Hair follicle dermal papilla cell (primary cell): ENCODE data around the gene UBE2J2. TPM values are rescaled to one million over a fixed set of nuclear protein-coding genes. Genes with fewer than 3 reads are reported as not detected.

Experiments used
- small RNA-seq: library from RNA; depleted of rRNA; stranded (forward); fragments of <200 nt; gene quantifications from one replicate; pipeline ENCODE3, GENCODE V24; 2012
- total RNA-seq: library from RNA; depleted of rRNA; stranded (reverse); fragments of >200 nt; gene quantifications from 2 replicates; pipeline ENCODE4 v1.2.3, GENCODE V29; 2012

Gene UBE2J2
- 41.2 and 44.0 TPM in 2 replicates for total RNA-seq

DNA sequence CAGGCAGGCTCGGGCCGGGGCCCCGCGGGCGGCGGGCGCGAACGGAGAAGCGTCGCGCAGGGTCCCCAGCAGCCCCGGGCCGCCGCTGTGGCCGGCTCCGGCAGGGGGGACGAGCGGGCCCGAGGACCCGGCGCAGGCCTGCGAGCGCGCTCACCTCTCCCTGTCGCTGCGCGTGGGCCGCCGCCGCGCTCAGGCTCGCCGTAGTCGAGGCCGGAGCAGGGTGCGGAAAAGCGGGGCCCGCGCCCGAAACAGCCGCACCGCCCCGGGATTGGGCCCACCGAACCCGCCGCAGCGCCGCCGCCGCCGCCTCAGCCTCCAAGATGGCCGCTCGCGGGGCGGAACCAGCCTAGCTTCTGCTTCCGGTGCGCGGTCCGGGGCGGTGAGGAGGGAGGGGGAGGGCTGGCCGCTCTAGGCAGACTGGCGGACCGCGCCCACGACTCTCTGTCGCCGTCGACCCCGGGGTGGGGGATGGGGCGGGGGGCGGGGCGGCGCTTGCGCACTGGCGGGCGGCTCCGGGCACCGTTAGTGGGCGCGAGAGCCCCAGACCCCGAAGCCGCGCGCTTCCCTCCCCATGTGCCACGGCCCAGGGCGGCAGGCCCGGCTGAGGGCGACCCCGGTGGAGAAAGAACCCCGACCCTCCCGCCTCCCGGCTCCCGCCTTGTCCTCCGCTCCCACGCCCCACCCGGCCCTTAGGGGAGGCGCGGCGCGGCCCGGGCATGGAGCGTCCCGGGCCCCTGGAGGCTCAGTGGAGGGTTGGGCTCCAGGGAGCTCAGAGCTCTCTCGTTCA, at the start of gene UBE2J2:
UBE2J2 (minus strand) TSS at position 343 of the 787 bp plus-strand sequence. CDS start 5,862 bp downstream, outside the sequence.

GRCh38 chr1:1307923-1308755, 34.5 kb upstream of the UBE2J2 start, which contains the start of the genes ACAP3 and PUSL1:
ACAP3 (minus strand) TSS chr1:1307930; CDS start chr1:1307815, 115 bp downstream.
PUSL1 (plus strand) TSS chr1:1308597; CDS start chr1:1308644, 47 bp downstream.

DNA sequence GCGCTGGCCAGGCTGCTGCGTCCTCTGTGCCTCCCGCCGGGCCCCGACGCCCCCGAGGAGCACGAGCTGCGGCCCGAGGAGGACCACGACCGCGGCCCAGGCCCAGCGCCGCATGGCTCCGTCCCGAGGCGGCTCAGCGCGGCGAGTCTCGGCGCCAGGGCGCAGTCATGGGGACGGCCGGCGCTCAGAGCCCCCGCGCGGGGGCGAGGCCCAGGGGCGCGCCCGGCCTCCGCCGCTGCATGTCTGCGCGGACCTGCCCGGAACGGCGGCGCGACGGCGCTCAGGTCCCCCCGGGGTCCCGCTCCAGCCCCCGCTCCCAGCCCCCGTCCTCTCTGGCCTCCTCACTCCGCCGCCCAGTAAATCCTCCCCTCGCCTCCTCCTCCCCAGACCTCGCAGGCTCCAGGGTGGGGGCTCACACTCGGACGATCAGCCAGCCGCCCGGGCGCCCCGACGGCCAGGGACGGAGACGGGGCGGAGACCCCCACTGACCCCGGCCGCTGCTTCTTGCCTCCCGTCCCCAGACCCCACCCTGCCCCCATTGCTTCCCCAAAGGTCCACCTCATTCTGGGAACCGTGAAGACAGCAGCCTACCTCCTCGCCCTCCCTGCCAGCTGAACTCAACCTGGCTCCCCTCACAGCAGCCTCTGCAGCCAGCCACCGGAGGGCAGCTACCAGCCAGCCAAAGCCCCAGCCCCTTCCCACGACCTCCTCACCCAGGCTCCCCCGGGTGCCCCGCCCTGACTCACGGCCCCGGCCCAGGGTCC, 26.9 kb downstream of the UBE2J2 start, which contains the start of gene C1QTNF12:
C1QTNF12 (minus strand) TSS at position 146 of the 764 bp plus-strand sequence; CDS start at position 114, 32 bp downstream.

DNA sequence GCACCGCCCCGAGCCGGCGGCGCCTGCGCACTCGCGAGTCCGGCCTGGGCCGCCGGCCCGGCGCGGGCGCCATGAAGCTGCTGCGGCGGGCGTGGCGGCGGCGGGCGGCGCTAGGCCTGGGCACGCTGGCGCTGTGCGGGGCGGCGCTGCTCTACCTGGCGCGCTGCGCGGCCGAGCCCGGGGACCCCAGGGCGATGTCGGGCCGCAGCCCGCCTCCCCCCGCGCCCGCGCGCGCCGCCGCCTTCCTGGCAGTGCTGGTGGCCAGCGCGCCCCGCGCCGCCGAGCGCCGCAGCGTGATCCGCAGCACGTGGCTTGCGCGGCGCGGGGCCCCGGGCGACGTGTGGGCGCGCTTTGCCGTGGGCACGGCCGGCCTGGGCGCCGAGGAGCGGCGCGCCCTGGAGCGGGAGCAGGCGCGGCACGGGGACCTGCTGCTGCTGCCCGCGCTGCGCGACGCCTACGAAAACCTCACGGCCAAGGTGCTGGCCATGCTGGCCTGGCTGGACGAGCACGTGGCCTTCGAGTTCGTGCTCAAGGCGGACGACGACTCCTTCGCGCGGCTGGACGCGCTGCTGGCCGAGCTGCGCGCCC, 41.4 kb downstream of the UBE2J2 start, which contains the start of gene B3GALT6:
B3GALT6 (plus strand) TSS at position 30 of the 588 bp plus-strand sequence; CDS start at position 72, 42 bp downstream.

GRCh38 chr1:1231400-1232207, 42.0 kb downstream of the UBE2J2 start, which contains the start of gene SDF4:
SDF4 (minus strand) TSS chr1:1232001; CDS start chr1:1228772, 3,229 bp downstream.

DNA sequence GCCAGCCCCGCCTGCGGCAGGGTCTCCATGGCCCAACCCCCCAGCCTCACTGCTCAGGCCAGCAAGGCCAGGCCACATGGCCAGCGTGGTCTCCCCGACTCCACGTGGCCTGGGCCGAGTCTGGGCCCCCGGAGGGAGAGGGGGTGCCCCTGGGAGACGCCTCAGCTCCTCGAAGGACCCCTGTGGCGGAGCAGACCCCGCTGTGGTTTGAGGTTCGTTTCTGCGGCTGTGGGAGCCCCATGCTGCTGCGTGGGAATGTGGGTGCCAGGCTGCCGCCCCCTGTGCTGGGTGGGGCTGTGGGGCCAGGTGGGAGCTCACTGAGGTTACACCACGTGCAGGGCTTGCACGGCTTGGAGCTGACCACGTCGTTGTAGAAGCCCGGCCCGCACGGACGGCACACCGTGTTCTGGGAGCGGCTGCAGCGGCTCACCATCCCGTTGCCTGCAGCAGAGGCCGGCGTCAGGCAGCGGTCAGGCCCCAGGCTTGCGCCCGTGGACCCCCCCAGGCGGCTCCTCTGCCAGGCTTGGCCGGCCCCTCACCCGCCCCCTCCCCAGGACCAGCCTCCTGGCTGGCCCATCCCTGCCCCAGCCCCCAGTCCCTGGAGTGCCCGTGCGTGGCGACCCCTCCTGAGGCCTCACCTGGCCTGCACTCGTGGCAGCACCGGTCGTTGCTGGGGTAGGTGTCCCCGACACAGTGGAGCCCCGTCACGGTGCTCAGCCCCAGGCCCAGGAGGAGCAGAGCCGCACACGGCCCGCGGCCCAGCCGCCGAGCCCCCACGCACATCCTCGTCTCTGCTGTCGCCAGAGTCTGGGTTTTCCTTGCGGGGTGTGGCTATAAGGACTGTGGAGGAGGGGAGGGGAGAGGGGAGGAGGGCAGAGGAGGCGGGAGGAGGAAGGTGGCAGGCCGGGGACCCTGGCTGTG, 60.0 kb downstream of the UBE2J2 start, which contains the start of gene TNFRSF4:
TNFRSF4 (minus strand) TSS at position 809 of the 921 bp plus-strand sequence; CDS start at position 783, 26 bp downstream.

GRCh38 chr1:1206376-1206965, 67.2 kb downstream of the UBE2J2 start, which contains the start of gene TNFRSF18:
TNFRSF18 (minus strand) TSS chr1:1206592; CDS start chr1:1206571, 21 bp downstream.

Small RNA genes within 50 kb of the gene (small RNA-seq; reads per million reads assigned to genes)
- gene MIR6726 = not detected

Other genes starting within 250 kb of the UBE2J2 start
- gene RNF223, start 199.5 kb downstream of the UBE2J2 start, total RNA-seq = not detected in 2 replicates
- 9.2 and 12.3 TPM in 2 replicates for gene C1orf159, start 157.8 kb downstream of the UBE2J2 start, total RNA-seq
- not detected in 2 replicates for gene TTLL10, start 100.0 kb downstream of the UBE2J2 start, total RNA-seq
- 0.16 TPM in 1 of 2 replicates, not detected in the other for gene TNFRSF18, start 67.3 kb downstream of the UBE2J2 start, total RNA-seq
- 0.24 TPM in 1 of 2 replicates, not detected in the other for gene TNFRSF4, start 59.7 kb downstream of the UBE2J2 start, total RNA-seq
- gene SDF4, start 41.9 kb downstream of the UBE2J2 start, total RNA-seq = 112 and 134 TPM in 2 replicates
- 34.0 and 34.9 TPM in 2 replicates for gene B3GALT6, start 41.6 kb downstream of the UBE2J2 start, total RNA-seq
- 0.36 and 1.1 TPM in 2 replicates for gene C1QTNF12, start 27.1 kb downstream of the UBE2J2 start, total RNA-seq
- 0.97 and 1.3 TPM in 2 replicates for gene SCNN1D, start 6.6 kb upstream of the UBE2J2 start, total RNA-seq
- gene ACAP3, start 34.1 kb upstream of the UBE2J2 start, total RNA-seq = 49.7 and 57.1 TPM in 2 replicates
- 21.9 and 27.4 TPM in 2 replicates for gene PUSL1, start 34.7 kb upstream of the UBE2J2 start, total RNA-seq
- gene INTS11, start 50.8 kb upstream of the UBE2J2 start, total RNA-seq = 56.1 and 62.1 TPM in 2 replicates
- 19.1 and 24.0 TPM in 2 replicates for gene CPTP, start 50.9 kb upstream of the UBE2J2 start, total RNA-seq
- gene TAS1R3, start 57.4 kb upstream of the UBE2J2 start, total RNA-seq = 0.32 and 0.36 TPM in 2 replicates
- gene DVL1, start 75.6 kb upstream of the UBE2J2 start, total RNA-seq = 64.8 and 74.8 TPM in 2 replicates
- 621 and 684 TPM in 2 replicates for gene MXRA8, start 84.7 kb upstream of the UBE2J2 start, total RNA-seq
- 37.2 and 56.3 TPM in 2 replicates for gene AURKAIP1, start 101.4 kb upstream of the UBE2J2 start, total RNA-seq
- 126 and 152 TPM in 2 replicates for gene CCNL2, start 125.5 kb upstream of the UBE2J2 start, total RNA-seq
- gene MRPL20, start 133.4 kb upstream of the UBE2J2 start, total RNA-seq = 47.4 and 54.9 TPM in 2 replicates
- 0.81 and 0.85 TPM in 2 replicates for gene ANKRD65, start 147.4 kb upstream of the UBE2J2 start, total RNA-seq
- gene VWA1, start 161.8 kb upstream of the UBE2J2 start, total RNA-seq = 2.4 and 3.4 TPM in 2 replicates
- under 0.01 TPM in 2 replicates for gene ATAD3C, start 175.8 kb upstream of the UBE2J2 start, total RNA-seq
- 12.8 and 18.0 TPM in 2 replicates for gene ATAD3B, start 197.9 kb upstream of the UBE2J2 start, total RNA-seq
- 26.9 and 27.2 TPM in 2 replicates for gene ATAD3A, start 238.3 kb upstream of the UBE2J2 start, total RNA-seq